ENCODE data around the gene NUBP2.
A peak's percentile ranks its signal among the peaks of the same experiment; 100 is the strongest.

Gene NUBP2

DNA sequence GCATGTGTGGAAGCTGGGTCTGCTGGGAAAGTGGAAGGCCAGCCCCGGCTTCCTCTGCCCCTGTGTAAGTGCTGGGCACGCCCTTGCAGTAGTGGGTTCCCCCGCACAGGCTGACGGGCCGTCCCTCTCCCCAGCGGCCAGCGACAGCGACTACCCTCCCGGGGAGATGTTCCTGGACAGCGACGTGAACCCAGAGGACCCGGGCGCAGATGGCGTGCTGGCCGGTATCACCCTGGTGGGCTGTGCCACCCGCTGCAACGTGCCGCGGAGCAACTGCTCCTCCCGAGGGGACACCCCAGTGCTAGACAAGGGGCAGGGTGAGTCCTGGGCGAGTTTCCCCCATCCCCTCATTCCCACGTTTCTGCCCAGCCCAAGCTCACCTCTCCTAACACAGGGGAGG is 16.9 kb upstream of the NUBP2 start:
- Histone ChIP-seq H3K36me3 (ENCODE audit: insufficient read depth, low read length) (no peaks in the 10 kb centered on the region), H3K9me3 (ENCODE audit: control insufficient read depth, insufficient read depth, low read length) (no peaks in the 10 kb centered on the region), H3K9ac (ENCODE audit: low read depth, low read length) (no peak overlapping the region), H3K4me1 (ENCODE audit: insufficient read depth, low read length) (no peaks in the 10 kb centered on the region; the same call in 1 of the 2 replicates)

DNA sequence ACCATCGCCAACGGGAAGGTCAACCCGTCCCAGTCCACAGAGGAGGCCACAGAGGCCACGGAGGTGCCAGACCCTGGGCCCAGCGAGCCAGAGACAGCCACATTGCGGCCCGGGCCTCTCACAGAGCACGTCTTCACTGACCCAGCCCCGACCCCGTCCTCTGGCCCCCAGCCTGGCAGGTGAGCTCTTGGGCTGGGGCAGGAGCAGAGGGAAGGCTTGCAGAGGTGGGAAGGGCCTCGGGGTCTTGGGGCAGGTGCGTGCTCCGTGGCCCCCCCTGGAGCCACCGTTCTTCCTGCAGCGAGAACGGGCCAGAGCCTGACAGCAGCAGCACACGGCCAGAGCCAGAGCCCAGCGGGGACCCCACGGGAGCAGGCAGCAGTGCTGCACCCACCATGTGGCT is 16.5 kb upstream of the NUBP2 start:
- no peaks in the 10 kb centered on the region for H3K9me3 ChIP-seq (ENCODE audit: control insufficient read depth, insufficient read depth, low read length)
- H3K9ac ChIP-seq (ENCODE audit: low read depth, low read length): no peak overlapping the region
- no peaks in the 10 kb centered on the region for H3K36me3 ChIP-seq (ENCODE audit: insufficient read depth, low read length)
- H3K4me1 ChIP-seq (ENCODE audit: insufficient read depth, low read length): no peaks in the 10 kb centered on the region; the same call in 1 of the 2 replicates

DNA sequence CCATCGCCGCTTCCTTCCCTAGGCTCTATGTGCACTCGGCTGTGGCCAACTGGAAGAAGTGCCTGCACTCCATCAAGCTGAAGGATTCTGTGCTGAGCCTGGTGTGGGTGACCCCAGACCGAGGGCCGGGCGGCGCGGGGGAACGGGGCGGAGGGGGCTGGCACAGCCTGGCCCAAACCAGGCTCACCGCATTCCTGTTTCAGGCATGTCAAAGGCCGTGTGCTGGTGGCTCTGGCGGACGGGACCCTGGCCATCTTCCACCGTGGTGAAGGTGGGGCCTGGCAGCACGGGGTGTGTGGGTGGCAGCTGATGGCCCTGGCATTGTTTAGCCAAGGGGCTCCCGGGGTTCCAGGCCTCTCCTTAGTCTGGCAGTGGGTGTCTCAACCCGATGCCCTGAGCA is 16.1 kb upstream of the NUBP2 start:
- Histone ChIP-seq H3K36me3 (ENCODE audit: insufficient read depth, low read length) (no peaks in the 10 kb centered on the region), H3K9ac (ENCODE audit: low read depth, low read length) (no peak overlapping the region), H3K9me3 (ENCODE audit: control insufficient read depth, insufficient read depth, low read length) (no peaks in the 10 kb centered on the region), H3K4me1 (ENCODE audit: insufficient read depth, low read length) (no peaks in the 10 kb centered on the region; the same call in 1 of the 2 replicates)

DNA sequence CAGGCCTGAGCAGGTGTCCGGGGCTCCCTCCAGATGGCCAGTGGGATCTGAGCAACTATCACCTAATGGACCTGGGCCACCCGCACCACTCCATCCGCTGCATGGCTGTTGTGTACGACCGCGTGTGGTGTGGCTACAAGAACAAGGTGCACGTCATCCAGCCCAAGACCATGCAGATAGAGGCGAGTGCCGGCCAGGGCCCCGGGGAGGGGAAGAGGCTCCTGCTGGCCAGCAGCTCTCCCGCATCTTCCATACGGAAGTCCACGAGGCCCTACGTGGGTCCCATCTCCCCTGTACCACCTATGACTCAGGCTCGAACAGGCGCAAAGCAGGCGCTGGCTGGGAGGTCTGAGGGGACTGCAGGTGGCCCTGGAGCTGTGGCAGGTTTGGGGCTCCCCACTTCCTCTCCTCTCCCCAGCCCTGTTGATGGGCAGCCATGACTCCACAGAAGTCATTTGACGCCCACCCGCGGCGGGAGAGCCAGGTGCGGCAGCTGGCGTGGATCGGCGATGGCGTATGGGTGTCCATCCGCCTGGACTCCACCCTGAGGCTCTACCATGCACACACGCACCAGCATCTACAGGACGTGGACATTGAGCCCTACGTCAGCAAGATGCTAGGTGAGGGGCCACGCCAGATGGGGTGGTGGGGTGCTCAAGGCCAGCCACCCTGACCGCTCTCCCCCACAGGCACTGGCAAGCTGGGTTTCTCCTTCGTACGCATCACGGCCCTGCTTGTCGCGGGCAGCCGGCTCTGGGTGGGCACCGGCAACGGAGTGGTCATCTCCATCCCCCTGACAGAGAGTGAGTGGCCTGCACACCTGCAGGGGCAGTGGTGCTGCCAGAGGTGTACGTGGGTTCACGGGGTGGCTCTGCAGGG is 15.4 kb upstream of the NUBP2 start:
- H3K4me1 ChIP-seq (ENCODE audit: insufficient read depth, low read length): no peaks in the 10 kb centered on the region; the same call in 1 of the 2 replicates
- H3K9me3 ChIP-seq (ENCODE audit: control insufficient read depth, insufficient read depth, low read length): no peaks in the 10 kb centered on the region
- no peaks in the 10 kb centered on the region for H3K36me3 ChIP-seq (ENCODE audit: insufficient read depth, low read length)
- H3K9ac ChIP-seq (ENCODE audit: low read depth, low read length): no peak overlapping the region

DNA sequence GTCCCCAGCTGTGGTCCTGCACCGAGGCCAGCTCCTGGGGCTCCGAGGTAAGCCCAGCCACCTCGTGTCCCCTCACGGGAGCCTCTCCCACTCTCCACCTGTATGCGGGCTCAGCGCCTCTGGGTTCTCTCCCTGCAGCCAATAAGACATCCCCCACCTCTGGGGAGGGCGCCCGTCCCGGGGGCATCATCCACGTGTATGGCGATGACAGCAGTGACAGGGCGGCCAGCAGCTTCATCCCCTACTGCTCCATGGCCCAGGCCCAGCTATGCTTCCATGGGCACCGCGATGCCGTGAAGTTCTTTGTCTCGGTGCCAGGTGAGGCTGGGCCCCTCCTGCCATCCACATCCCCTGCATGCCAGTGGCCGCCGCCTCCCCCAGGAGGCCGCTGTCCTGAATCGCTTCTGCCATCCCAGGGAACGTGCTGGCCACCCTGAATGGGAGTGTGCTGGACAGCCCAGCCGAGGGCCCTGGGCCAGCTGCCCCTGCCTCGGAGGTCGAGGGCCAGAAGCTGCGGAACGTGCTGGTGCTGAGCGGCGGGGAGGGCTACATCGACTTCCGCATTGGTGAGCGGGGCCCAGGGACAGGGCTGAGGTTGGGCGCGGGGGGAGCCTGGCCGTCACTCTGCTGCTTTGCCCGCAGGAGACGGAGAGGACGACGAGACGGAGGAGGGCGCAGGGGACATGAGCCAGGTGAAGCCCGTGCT is 14.5 kb upstream of the NUBP2 start:
- H3K4me1 ChIP-seq (ENCODE audit: insufficient read depth, low read length): no peaks in the 10 kb centered on the region
- H3K9ac ChIP-seq (ENCODE audit: low read depth, low read length): no peak overlapping the region
- no peaks in the 10 kb centered on the region for H3K9me3 ChIP-seq (ENCODE audit: control insufficient read depth, insufficient read depth, low read length)
- H3K36me3 ChIP-seq (ENCODE audit: insufficient read depth, low read length): no peaks in the 10 kb centered on the region

DNA sequence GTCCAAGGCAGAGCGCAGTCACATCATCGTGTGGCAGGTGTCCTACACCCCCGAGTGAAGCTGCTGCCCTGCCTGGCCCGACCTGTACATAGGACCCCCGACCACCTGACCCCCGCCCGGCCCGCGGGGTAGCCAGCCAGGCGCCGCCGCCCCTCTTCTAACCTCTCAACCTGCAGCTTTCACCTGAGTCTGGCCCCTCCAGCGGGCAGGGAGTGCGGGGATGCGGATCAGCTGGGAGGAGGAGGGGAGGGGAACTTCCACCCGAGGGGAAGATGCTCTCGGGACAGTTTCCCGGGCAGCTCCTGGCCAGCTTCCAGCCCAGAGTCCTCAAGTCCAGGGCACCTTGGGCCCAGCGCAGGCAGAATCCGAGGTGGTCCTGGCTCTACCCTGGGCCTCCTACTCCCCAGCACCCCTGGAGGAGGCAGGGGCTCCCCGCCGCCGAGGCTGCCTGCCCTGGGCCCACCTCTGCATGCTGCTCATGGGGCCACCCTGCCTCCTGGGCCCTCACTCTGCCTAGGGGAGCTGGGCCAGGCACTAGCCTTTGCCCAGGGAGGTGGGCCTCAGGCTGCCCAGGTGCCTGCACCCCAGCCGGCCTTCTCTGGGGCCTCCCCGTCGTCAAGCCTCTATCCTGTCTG is 13.9 kb upstream of the NUBP2 start:
- H3K9ac ChIP-seq (ENCODE audit: low read depth, low read length): no peak overlapping the region
- H3K4me1 ChIP-seq (ENCODE audit: insufficient read depth, low read length): no peaks in the 10 kb centered on the region
- no peaks in the 10 kb centered on the region for H3K9me3 ChIP-seq (ENCODE audit: control insufficient read depth, insufficient read depth, low read length)
- no peaks in the 10 kb centered on the region for H3K36me3 ChIP-seq (ENCODE audit: insufficient read depth, low read length)

GRCh38 chr16:1769402-1770300 is 13.1 kb upstream of the NUBP2 start:
- Histone ChIP-seq H3K4me1 (ENCODE audit: insufficient read depth, low read length) (no peaks in the 10 kb centered on the region), H3K36me3 (ENCODE audit: insufficient read depth, low read length) (no peaks in the 10 kb centered on the region), H3K9ac (ENCODE audit: low read depth, low read length) (peak overlapping the region; percentile 92; the same call in 1 of the 2 replicates), H3K9me3 (ENCODE audit: control insufficient read depth, insufficient read depth, low read length) (no peaks in the 10 kb centered on the region)

- peak overlapping the region; percentile 92 for H3K9ac ChIP-seq (ENCODE audit: low read depth, low read length)
- no peaks in the 10 kb centered on the region for H3K4me1 ChIP-seq (ENCODE audit: insufficient read depth, low read length)
- no peaks in the 10 kb centered on the region for H3K9me3 ChIP-seq (ENCODE audit: control insufficient read depth, insufficient read depth, low read length)
- no peaks in the 10 kb centered on the region for H3K36me3 ChIP-seq (ENCODE audit: insufficient read depth, low read length)
These were observed 12.2 kb upstream of the NUBP2 start for GRCh38 chr16:1770328-1771187.

GRCh38 chr16:1771188-1771863 is 11.4 kb upstream of the NUBP2 start, which contains the start of gene NME3:
Gene NME3, minus strand, starts transcription at chr16:1771543. Its CDS starts 9 bp downstream, at chr16:1771534.
- H3K9ac ChIP-seq (ENCODE audit: low read depth, low read length): peak within 1 kb of the TSS; percentile 92
- no peaks in the 10 kb centered on the region for H3K36me3 ChIP-seq (ENCODE audit: insufficient read depth, low read length)
- H3K9me3 ChIP-seq (ENCODE audit: control insufficient read depth, insufficient read depth, low read length): no peaks in the 10 kb centered on the region
- H3K4me1 ChIP-seq (ENCODE audit: insufficient read depth, low read length): no peaks in the 10 kb centered on the region

DNA sequence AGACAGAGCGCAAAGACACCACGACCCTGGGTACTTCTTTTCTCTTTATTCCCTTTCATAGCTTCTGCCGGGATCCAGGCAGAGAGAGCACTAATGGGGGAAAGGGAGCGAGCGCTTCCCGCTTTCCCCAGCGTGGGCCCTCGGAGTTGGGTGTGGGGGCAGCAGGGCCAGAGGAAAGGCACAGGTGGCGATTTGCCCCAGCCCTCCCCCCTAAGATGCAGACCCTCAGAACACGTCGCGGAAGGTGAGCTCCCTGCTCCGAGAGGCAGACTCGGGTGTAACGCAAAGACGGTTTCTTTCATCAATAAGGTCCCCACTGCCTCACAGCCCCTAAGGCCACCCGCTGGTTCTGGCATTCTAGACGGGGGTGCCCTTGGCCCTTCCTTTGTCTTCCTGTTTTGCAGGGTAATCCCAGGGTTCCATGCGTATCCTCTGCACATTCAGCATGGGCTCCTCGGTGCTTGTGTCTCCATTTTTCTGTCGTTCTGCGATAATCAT is 10.8 kb upstream of the NUBP2 start:
- H3K4me1 ChIP-seq (ENCODE audit: insufficient read depth, low read length): no peaks in the 10 kb centered on the region
- H3K9ac ChIP-seq (ENCODE audit: low read depth, low read length): peak overlapping the region; percentile 92
- H3K36me3 ChIP-seq (ENCODE audit: insufficient read depth, low read length): no peaks in the 10 kb centered on the region
- H3K9me3 ChIP-seq (ENCODE audit: control insufficient read depth, insufficient read depth, low read length): no peaks in the 10 kb centered on the region

DNA sequence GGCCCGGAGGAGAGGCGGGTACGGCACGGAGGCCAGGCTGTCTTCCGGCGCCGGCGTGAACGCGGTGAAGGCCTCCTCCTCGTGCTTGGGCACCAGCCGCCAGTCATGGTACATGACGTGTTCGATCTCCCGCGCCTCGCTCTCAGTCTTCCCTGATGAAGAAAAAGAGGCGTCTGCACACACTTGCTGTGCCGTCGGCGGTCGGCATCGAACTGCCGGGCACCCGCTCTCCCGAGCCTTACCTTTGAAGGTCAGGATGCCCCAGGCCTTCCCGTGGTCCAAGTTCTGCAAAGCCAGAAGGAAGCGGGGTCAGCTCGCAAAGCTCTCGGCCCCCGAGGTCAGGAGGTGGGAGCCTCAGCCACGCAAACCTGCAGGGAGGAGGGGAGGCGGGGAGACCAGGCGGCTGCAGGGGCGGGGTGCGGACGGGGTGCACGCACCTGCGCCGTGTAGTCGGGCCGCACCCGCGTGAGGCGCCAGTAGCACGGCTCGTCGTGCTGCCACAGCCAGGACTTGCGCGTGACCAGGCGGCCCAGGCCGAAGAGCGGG is 10.3 kb upstream of the NUBP2 start, which contains the start of gene EME2:
Gene EME2, plus strand, starts transcription at position 449 of the 546 bp plus-strand sequence. CDS start 418 bp downstream, outside the sequence.
- no peaks in the 10 kb centered on the region for H3K4me1 ChIP-seq (ENCODE audit: insufficient read depth, low read length)
- H3K36me3 ChIP-seq (ENCODE audit: insufficient read depth, low read length): no peaks in the 10 kb centered on the region; the same call in 1 of the 2 replicates
- H3K9ac ChIP-seq (ENCODE audit: low read depth, low read length): peak within 1 kb of the TSS; percentile 92
- H3K9me3 ChIP-seq (ENCODE audit: control insufficient read depth, insufficient read depth, low read length): no peaks in the 10 kb centered on the region

All from ES-I3 (cell line).